ENCODE data around the gene STAMBP.
"Not testable (repeated sequence)": the region's sequence is repeated elsewhere in the genome, so short reads cannot be mapped to it uniquely, and the experiment has no call there.

The STAMBP gene

GRCh38 chr2:73862987-73863386 lies 34.2 kb downstream of the STAMBP start:
- H3K4me3 ChIP-seq (ENCODE audit: low read length) = no peak overlapping the region
- no peak for TF ChIP-seq CTCF (IDR thresholded peaks at IDR 0.05; ENCODE audit: insufficient read depth, low read depth, low read length, missing control alignments)
- DNase-seq (ENCODE audit: low read depth) = no peak

GRCh38 chr2:73868204-73868978 lies 39.6 kb downstream of the STAMBP start:
- TF ChIP-seq CTCF (IDR thresholded peaks at IDR 0.05; ENCODE audit: insufficient read depth, low read depth, low read length, missing control alignments) = no peak
- peak; percentile 85 for DNase-seq (ENCODE audit: low read depth)
- H3K4me3 ChIP-seq (ENCODE audit: low read length) = no peak overlapping the region

- DNase-seq (ENCODE audit: low read depth) = peak; percentile 54
- TF ChIP-seq CTCF (IDR thresholded peaks at IDR 0.05; ENCODE audit: insufficient read depth, low read depth, low read length, missing control alignments) = no peak
- no peak overlapping the region for H3K4me3 ChIP-seq (ENCODE audit: low read length)
These were observed 41.3 kb downstream of the STAMBP start for GRCh38 chr2:73870084-73870483.

GRCh38 chr2:73877071-73877802 lies 48.5 kb downstream of the STAMBP start:
- peak; percentile 66 for DNase-seq (ENCODE audit: low read depth)
- no peak for TF ChIP-seq CTCF (IDR thresholded peaks at IDR 0.05; ENCODE audit: insufficient read depth, low read depth, low read length, missing control alignments)
- no peak overlapping the region for H3K4me3 ChIP-seq (ENCODE audit: low read length)

- H3K4me3 ChIP-seq (ENCODE audit: low read length); DNase-seq (ENCODE audit: low read depth): not testable (repeated sequence)
These were observed 49.2 kb downstream of the STAMBP start for GRCh38 chr2:73877984-73878383.

GRCh38 chr2:73885406-73885805 lies 56.6 kb downstream of the STAMBP start:
- H3K4me3 ChIP-seq (ENCODE audit: low read length) = no peak overlapping the region
- no peak for DNase-seq (ENCODE audit: low read depth)
- no peak for TF ChIP-seq CTCF (IDR thresholded peaks at IDR 0.05; ENCODE audit: insufficient read depth, low read depth, low read length, missing control alignments)

- DNase-seq (ENCODE audit: low read depth) = no peak
These were observed 57.6 kb downstream of the STAMBP start for GRCh38 chr2:73886357-73886756.

GRCh38 chr2:73887596-73888353 lies 59.0 kb downstream of the STAMBP start:
- not testable (repeated sequence) for H3K4me3 ChIP-seq (ENCODE audit: low read length)
- peak; percentile 79 for DNase-seq (ENCODE audit: low read depth)

More at GRCh38 chr2:73886357-73886756, 57.6 kb downstream of the STAMBP start:
- no peak for TF ChIP-seq CTCF (IDR thresholded peaks at IDR 0.05; ENCODE audit: insufficient read depth, low read depth, low read length, missing control alignments)
- H3K4me3 ChIP-seq (ENCODE audit: low read length) = no peak overlapping the region
